CD8-positive, alpha-beta memory T cell (primary cell): ENCODE data around the gene NEUROG3. TPM values are rescaled to one million over a fixed set of nuclear protein-coding genes. Genes with fewer than 3 reads are reported as not detected.
A peak's percentile ranks its signal among the peaks of the same experiment; 100 is the strongest.

Source experiments
- CTCF ChIA-PET: fragments of 350-600 bp; sonication (Branson Sonifier 250); formaldehyde crosslinking; loops from one replicate; lab custom pipeline; 2021; ENCODE audit warnings: antibody characterized with exemption; lab: Charles Lee
- POLR2A ChIA-PET: fragments of 350-600 bp; sonication (Branson Sonifier 250); formaldehyde crosslinking; loops from one replicate; lab custom pipeline; 2021; ENCODE audit warnings: antibody characterized with exemption; lab: Charles Lee
- DNase-seq, 5 donors: peaks; one replicate each; pipeline versions ENCODE4 v3.0.0 to v3.0.0-alpha.2; 2020 to 2022; ENCODE audit warnings: mixed read lengths in 1 of 5
- H3K27ac ChIP-seq: one replicate; pipeline ENCODE4 v1.7.0; 2013; ENCODE audit warnings: low read depth, mild to moderate bottlenecking, low read length, moderate library complexity
- H3K27me3 ChIP-seq: 2 replicates; pipeline ENCODE4 v1.7.0; 2013; ENCODE audit warnings: low read length, mild to moderate bottlenecking; ENCODE audit not compliant: insufficient read depth, poor library complexity, severe bottlenecking
- H3K36me3 ChIP-seq: 2 replicates; pipeline ENCODE4 v1.7.0; 2013; ENCODE audit warnings: mild to moderate bottlenecking, low read length, moderate library complexity; ENCODE audit not compliant: insufficient read depth
- H3K4me1 ChIP-seq: 2 replicates; pipeline ENCODE4 v1.7.0; 2013; ENCODE audit warnings: mild to moderate bottlenecking, low read length, moderate library complexity; ENCODE audit not compliant: insufficient read depth
- H3K4me3 ChIP-seq: 2 replicates; pipeline ENCODE4 v1.7.0; 2013; ENCODE audit warnings: mild to moderate bottlenecking, low read length
- H3K9me3 ChIP-seq: 2 replicates; pipeline ENCODE4 v1.7.0; 2013; ENCODE audit warnings: mild to moderate bottlenecking, low read length
- H3K27ac Mint-ChIP-seq, 8 donors: one replicate each; pipeline ENCODE4 v1.8.0; 2020 to 2021; ENCODE audit warnings: mixed read lengths in 8 of 8, mild to moderate bottlenecking in 6 of 8, inconsistent platforms in 3 of 8, moderate library complexity in 3 of 8
- H3K27me3 Mint-ChIP-seq, 2 donors: one replicate each; pipeline ENCODE4 v1.8.0; 2020 to 2021; ENCODE audit warnings: mixed read lengths in 2 of 2, mild to moderate bottlenecking in 1 of 2, moderate library complexity in 1 of 2
- H3K36me3 Mint-ChIP-seq, 3 donors: one replicate each; pipeline ENCODE4 v1.8.0; 2020 to 2021; ENCODE audit warnings: mixed read lengths in 3 of 3, inconsistent platforms in 1 of 3, mild to moderate bottlenecking in 1 of 3
- H3K4me1 Mint-ChIP-seq, 3 donors: one replicate each; pipeline ENCODE4 v1.8.0; 2020 to 2021; ENCODE audit warnings: mixed read lengths in 3 of 3, inconsistent platforms in 1 of 3, mild to moderate bottlenecking in 1 of 3
- H3K4me3 Mint-ChIP-seq, 7 donors: one replicate each; pipeline ENCODE4 v1.8.0; 2020 to 2021; ENCODE audit warnings: mixed read lengths in 7 of 7, mild to moderate bottlenecking in 6 of 7, moderate library complexity in 4 of 7, inconsistent platforms in 2 of 7
- H3K9me3 Mint-ChIP-seq, 5 donors: one replicate each; pipeline ENCODE4 v1.8.0; 2020 to 2022; ENCODE audit warnings: mixed read lengths in 5 of 5, mild to moderate bottlenecking in 3 of 5, moderate library complexity in 2 of 5, inconsistent platforms in 1 of 5
- polyA plus RNA-seq: library from polyadenylated mRNA; unstranded; fragments of 300-500 nt; fragmentation: Illumina TruSeq; gene quantifications from one replicate; pipeline ENCODE4 v1.2.3, GENCODE V29; 2021
- total RNA-seq, 2 experiments: library from RNA; stranded (reverse); gene quantifications; one replicate each; pipeline ENCODE4 v1.2.3, GENCODE V29; 2021

Gene NEUROG3, protein sequence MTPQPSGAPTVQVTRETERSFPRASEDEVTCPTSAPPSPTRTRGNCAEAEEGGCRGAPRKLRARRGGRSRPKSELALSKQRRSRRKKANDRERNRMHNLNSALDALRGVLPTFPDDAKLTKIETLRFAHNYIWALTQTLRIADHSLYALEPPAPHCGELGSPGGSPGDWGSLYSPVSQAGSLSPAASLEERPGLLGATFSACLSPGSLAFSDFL
- not detected for total RNA-seq
- 0.15 TPM for polyA plus RNA-seq

DNA sequence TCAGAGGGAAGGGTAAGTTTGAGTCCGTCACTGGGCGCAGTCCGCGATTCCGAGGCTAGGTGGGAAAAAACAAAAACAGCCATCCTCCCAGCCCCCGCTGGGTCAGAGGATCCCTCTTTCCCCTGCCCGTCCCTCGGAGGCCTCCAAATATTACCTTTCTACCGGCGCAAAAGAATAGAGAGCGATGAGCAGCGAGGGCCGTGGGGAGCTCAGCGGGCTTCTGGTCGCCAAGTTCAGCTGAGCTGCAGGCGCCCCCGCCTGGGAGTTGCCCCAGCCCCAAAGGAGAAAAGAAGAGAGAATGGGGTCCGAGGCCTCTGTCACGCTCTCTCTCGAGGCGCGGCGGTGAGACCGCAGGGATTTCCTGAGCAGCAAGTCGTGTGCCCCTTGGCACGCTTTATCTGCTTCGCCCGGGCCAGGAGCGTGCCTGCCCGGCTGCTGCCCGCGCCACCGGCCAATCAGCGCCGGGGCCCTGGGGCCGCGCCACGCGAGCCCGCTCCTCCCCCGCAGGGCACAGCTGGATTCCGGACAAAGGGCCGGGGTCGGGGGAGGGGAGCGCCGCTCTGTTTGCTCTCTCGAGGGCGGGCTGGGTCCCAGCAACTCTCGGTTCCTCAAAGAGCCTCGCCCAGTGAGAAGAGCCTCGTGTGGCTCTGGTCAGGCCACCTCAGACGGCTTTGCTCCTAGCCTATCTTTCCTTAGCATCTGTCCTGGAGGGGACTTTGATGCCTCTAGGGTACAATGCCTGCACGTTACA lies at the start of gene NEUROG3:
NEUROG3 (minus strand) TSS at position 367 of the 751 bp plus-strand sequence. CDS start 379 bp downstream, outside the sequence.
- Mint-ChIP-seq H3K27ac (no peak within 1 kb of the TSS), H3K4me1 (peaks cover 22 to 39% (median 24%) of the 10 kb centered on the region in 3 donors), H3K36me3 (peaks cover 0 to 1% (median 0%) of the 10 kb centered on the region in 3 donors), H3K4me3 (peak within 1 kb of the TSS; percentile 78 to 86 (median 85)), H3K9me3 (peaks cover 0 to 3% (median 1%) of the 10 kb centered on the region in 5 donors), H3K27me3 (peaks cover 70 to 84% of the 10 kb centered on the region in 2 donors)
- H3K4me3 ChIP-seq = peak within 1 kb of the TSS; percentile 45
- peaks cover 53% of the 10 kb centered on the region for H3K27me3 ChIP-seq
- ChIA-PET POLR2A (no interaction called here), CTCF (interaction anchor here (1.0 to 1.2 kb wide), 2 partner anchors 17 to 57 kb away, joined by 3 read pairs; no protein-coding TSS in a partner anchor)
- DNase-seq = no peak
- no peaks in the 10 kb centered on the region for H3K36me3 ChIP-seq
- H3K27ac ChIP-seq = no peak within 1 kb of the TSS
- H3K4me1 ChIP-seq = peaks cover 20% of the 10 kb centered on the region
- no peaks in the 10 kb centered on the region for H3K9me3 ChIP-seq

DNA sequence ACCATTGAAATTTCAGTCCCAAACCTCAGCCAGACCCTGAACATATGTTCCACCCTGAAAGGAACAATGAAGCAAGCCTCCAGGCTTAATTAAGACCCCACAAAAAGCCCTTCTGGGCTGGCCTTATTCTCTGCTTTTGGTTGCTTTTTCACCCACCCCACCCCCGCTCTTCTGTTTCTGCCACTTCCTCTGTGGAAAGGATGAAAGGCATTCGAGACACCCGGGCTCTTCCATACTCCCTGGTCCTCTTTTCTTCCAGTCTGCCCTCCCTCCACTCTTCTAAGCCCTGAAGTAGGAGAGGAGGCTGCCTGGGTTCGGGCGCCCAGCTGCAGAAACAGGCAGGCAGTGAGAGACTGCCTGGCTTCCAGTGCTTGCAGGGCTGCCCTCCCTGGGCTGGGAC lies 47.4 kb upstream of the NEUROG3 start:
- Mint-ChIP-seq H3K36me3 (peaks cover 0 to 7% (median 1%) of the 10 kb centered on the region in 3 donors), H3K27ac (no peak overlapping the region), H3K4me3 (no peak overlapping the region), H3K27me3 (peaks cover 8 to 14% of the 10 kb centered on the region in 2 donors), H3K9me3 (peaks cover 0 to 16% (median 5%) of the 10 kb centered on the region in 5 donors), H3K4me1 (peaks cover 29 to 33% (median 33%) of the 10 kb centered on the region in 3 donors)
- Histone ChIP-seq H3K4me3 (no peak overlapping the region), H3K4me1 (peaks cover 29% of the 10 kb centered on the region), H3K9me3 (no peaks in the 10 kb centered on the region), H3K27me3 (no peaks in the 10 kb centered on the region), H3K36me3 (no peaks in the 10 kb centered on the region), H3K27ac (no peak overlapping the region)
- ChIA-PET POLR2A (no interaction called here), CTCF (interaction anchor here (1.0 to 2.0 kb wide), 4 partner anchors 9 to 105 kb away, joined by 3 to 7 read pairs (median 6); partner anchors contain the start of gene FAM241B)
- no peak for DNase-seq

DNA sequence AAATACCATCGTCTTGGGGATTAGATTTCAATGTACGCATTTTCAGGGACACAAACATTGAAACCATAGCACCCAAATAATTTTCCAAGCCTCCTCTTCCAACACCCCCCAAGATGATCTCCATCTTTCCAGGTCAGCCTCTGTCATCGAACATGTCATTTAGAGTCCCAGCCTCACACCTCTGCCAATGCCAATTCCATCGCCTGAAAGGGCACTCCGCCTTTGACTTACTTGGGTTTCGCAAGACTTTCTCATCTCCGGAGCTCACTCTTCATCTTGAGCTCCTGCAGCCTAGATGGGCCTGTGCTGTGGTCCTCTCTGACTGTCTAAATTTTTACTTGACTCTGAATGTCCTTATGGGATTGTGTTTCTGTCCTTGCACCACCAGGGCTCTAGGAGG lies 46.4 kb upstream of the NEUROG3 start:
- Mint-ChIP-seq H3K27ac (peak overlapping the region in 1 of 8 donors; percentile 68), H3K27me3 (peaks cover 8 to 14% of the 10 kb centered on the region in 2 donors), H3K36me3 (peaks cover 0 to 7% (median 1%) of the 10 kb centered on the region in 3 donors), H3K4me1 (peaks cover 26 to 28% (median 27%) of the 10 kb centered on the region in 3 donors), H3K9me3 (peaks cover 0 to 14% (median 5%) of the 10 kb centered on the region in 5 donors), H3K4me3 (no peak overlapping the region)
- H3K9me3 ChIP-seq = no peaks in the 10 kb centered on the region
- no peaks in the 10 kb centered on the region for H3K27me3 ChIP-seq
- no peak overlapping the region for H3K4me3 ChIP-seq
- H3K36me3 ChIP-seq = no peaks in the 10 kb centered on the region
- peaks cover 29% of the 10 kb centered on the region for H3K4me1 ChIP-seq
- ChIA-PET CTCF (interaction anchor here (0.9 to 2.0 kb wide), 6 partner anchors 10 to 104 kb away, joined by 3 to 7 read pairs (median 3); partner anchors contain the start of gene FAM241B), POLR2A (no interaction called here)
- H3K27ac ChIP-seq = no peak overlapping the region
- DNase-seq = no peak

DNA sequence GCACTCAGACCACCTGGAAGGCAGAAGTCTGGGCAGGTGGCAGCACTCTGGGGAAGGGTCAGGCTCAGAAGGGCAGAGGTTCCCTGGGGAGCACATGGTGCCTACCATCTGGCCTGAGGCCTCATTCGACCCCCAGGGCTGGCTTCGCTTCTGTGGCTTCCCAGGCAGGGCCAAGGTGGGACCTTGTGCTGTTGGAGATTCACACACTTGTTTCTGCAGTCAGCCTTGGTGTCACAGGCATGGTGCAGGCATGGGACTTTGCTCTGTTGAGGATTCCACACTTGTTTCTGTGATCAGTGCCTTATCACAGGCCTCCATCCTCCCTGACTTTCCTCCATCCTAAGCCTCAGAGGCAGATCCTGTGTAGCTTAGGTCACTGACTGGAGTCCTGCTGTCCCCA lies 45.5 kb upstream of the NEUROG3 start:
- Mint-ChIP-seq H3K27ac (no peak overlapping the region), H3K4me3 (no peak overlapping the region), H3K4me1 (peaks cover 17 to 19% (median 19%) of the 10 kb centered on the region in 3 donors), H3K27me3 (peaks cover 8 to 14% of the 10 kb centered on the region in 2 donors), H3K36me3 (peaks cover 0 to 3% (median 0%) of the 10 kb centered on the region in 3 donors), H3K9me3 (peaks cover 0 to 5% (median 3%) of the 10 kb centered on the region in 5 donors)
- H3K36me3 ChIP-seq = no peaks in the 10 kb centered on the region
- H3K9me3 ChIP-seq = no peaks in the 10 kb centered on the region
- H3K4me1 ChIP-seq = peaks cover 23% of the 10 kb centered on the region
- ChIA-PET POLR2A (no interaction called here), CTCF (interaction anchor here (0.5 to 2.0 kb wide), 3 partner anchors 11 to 299 kb away, joined by 3 to 7 read pairs (median 3); partner anchors contain the start of gene FAM241B)
- no peak overlapping the region for H3K27ac ChIP-seq
- no peak overlapping the region for H3K4me3 ChIP-seq
- DNase-seq = no peak
- H3K27me3 ChIP-seq = no peaks in the 10 kb centered on the region

DNA sequence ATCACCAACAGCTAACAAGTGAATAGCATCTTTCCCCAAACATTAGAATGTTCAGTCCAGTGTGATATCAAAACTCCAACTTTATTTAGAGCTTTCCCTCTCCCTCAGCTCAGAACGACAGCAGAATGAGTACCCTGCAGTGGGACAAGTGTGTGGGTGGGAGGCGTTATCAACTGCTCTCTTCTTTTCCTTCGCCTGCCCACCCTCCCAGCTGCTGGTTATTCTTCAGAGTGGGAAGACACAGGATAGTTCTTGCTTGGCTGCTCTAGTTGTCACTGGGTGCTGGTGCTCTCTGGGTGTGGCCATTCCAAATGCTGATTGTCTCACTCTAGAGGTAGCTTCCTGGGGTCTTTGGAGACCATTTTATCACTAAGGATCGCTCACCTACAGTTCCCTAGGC lies 43.1 kb upstream of the NEUROG3 start:
- Mint-ChIP-seq H3K4me1 (peaks cover 9 to 12% (median 10%) of the 10 kb centered on the region in 3 donors), H3K9me3 (no peaks in the 10 kb centered on the region), H3K27me3 (peaks cover 8 to 14% of the 10 kb centered on the region in 2 donors), H3K27ac (no peak overlapping the region), H3K36me3 (no peaks in the 10 kb centered on the region), H3K4me3 (no peak overlapping the region)
- H3K27me3 ChIP-seq = no peaks in the 10 kb centered on the region
- CTCF ChIA-PET = no interaction called here
- peaks cover 12% of the 10 kb centered on the region for H3K4me1 ChIP-seq
- no peaks in the 10 kb centered on the region for H3K9me3 ChIP-seq
- H3K27ac ChIP-seq = no peak overlapping the region
- no peak for DNase-seq
- H3K36me3 ChIP-seq = no peaks in the 10 kb centered on the region
- POLR2A ChIA-PET = no interaction called here
- H3K4me3 ChIP-seq = no peak overlapping the region

DNA sequence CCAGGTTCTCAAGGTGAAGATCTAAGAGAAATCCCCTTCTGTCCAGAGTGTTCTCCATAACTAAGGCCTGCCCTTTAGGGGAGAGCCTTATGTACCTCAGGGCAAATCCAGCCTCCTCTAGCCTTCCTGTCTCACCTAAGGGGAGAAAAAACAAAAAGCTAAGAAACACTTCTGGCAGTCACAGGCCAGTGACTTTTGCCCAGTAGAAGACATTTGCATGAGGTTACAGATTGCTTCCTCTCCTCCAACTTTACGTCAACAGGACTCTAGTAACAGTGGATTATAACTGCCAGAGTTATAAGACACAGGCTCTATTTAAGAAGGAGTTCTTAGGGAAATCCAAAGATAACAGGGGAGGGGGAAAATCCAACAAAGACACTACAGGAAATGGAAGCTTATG lies 40.9 kb upstream of the NEUROG3 start:
- no peaks in the 10 kb centered on the region for H3K27me3 ChIP-seq
- Mint-ChIP-seq H3K27ac (no peak overlapping the region), H3K27me3 (peaks cover 4 to 8% of the 10 kb centered on the region in 2 donors), H3K4me3 (no peak overlapping the region), H3K36me3 (peaks cover 0 to 9% (median 0%) of the 10 kb centered on the region in 3 donors), H3K9me3 (peaks cover 0 to 11% (median 6%) of the 10 kb centered on the region in 5 donors), H3K4me1 (no peaks in the 10 kb centered on the region)
- H3K9me3 ChIP-seq = peaks cover under 1% of the 10 kb centered on the region
- no peaks in the 10 kb centered on the region for H3K4me1 ChIP-seq
- no peak overlapping the region for H3K4me3 ChIP-seq
- DNase-seq = no peak
- CTCF ChIA-PET = interaction anchor here (1.1 to 1.8 kb wide), 3 partner anchors 15 to 26 kb away, joined by 3 to 4 read pairs (median 3); no protein-coding TSS in a partner anchor
- H3K36me3 ChIP-seq = no peaks in the 10 kb centered on the region
- POLR2A ChIA-PET = no interaction called here
- H3K27ac ChIP-seq = no peak overlapping the region

DNA sequence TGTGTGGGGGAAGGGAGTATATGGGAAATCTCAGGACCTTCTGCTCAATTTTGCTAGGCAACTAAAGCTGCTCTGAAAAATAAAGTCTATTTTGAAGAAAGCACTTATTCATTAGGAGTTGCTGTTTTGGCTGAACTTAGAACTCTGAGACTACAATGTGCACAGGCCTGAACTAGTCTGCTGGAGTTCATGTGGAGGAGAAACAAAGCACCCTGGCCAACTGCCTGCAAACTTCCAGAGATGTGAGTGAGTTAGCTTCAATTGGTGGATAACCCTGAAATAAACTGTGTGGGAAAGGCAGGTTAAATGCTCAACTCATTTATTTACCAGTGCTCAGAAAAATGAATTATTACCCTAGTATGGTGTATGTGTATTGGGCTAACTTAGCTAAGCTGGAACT lies 39.5 kb upstream of the NEUROG3 start:
- CTCF ChIA-PET = interaction anchor here (1.2 to 1.8 kb wide), 2 partner anchors 17 to 28 kb away, joined by 3 to 4 read pairs; no protein-coding TSS in a partner anchor
- no peaks in the 10 kb centered on the region for H3K36me3 ChIP-seq
- Mint-ChIP-seq H3K9me3 (peaks cover 12 to 22% (median 15%) of the 10 kb centered on the region in 5 donors), H3K4me3 (no peak overlapping the region), H3K36me3 (peaks cover 0 to 11% (median 0%) of the 10 kb centered on the region in 3 donors), H3K4me1 (no peaks in the 10 kb centered on the region), H3K27ac (peak overlapping the region in 2 of 8 donors; percentile 10 to 16), H3K27me3 (peaks cover 2 to 11% of the 10 kb centered on the region in 2 donors)
- H3K9me3 ChIP-seq = peaks cover 4% of the 10 kb centered on the region
- no peaks in the 10 kb centered on the region for H3K27me3 ChIP-seq
- POLR2A ChIA-PET = interaction anchor here (0.6 kb wide), 1 partner anchor 88 kb away, joined by 3 read pairs; no protein-coding TSS in a partner anchor
- H3K27ac ChIP-seq = no peak overlapping the region
- no peak overlapping the region for H3K4me3 ChIP-seq
- no peak for DNase-seq
- H3K4me1 ChIP-seq = no peaks in the 10 kb centered on the region
